HG02610 (cell line): Measurements from ENCODE around the gene KYAT1.
"Not testable (repeated sequence)": the region's sequence is repeated elsewhere in the genome, so short reads cannot be mapped to it uniquely, and the experiment has no call there.

ENCODE experiments used
- ATAC-seq: cut with Tn5 transposase; IDR thresholded peaks from one replicate; pipeline ENCODE4 v1.9.1; 2021; ENCODE audit warnings: mild to moderate bottlenecking, moderate library complexity; ENCODE audit not compliant: unreplicated experiment

KYAT1 gene

DNA sequence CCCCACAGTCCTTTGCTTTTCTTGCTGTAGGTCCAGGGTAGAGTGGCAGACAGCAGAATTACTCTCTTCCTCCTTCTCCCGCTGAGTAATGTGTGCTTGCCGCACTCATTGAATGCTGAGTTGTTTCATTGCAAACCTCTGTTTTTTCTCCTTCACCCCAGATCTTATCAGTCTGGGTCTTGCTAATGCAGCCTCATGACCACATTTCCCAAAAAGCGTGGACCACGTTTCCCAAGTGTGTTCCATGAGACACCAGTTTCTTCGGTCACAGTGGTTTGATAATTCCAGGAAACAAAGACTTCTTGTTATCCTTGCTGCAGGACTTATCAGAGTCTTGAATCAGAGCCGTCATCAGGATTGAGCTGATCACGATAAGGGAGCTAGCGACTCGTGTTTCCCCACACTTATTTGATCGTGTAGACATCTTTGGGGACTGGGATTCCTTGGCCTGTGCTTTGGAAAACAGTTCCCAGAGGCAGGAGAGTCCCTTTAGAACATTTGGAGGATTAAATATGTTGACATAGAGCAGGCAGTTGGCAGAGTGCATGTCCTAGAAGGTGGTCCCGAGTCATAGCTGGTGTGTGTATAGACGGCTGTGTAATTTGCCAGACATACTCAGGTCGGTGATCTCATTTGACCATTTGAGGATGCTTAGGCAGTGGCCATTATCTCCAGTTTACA, 4.6 kb upstream of the KYAT1 start:
- no peak for ATAC-seq

GRCh38 chr9:128885798-128886197, 4.0 kb upstream of the KYAT1 start:
- no peak for ATAC-seq

GRCh38 chr9:128885376-128885775, 3.6 kb upstream of the KYAT1 start:
- ATAC-seq, result no peak

GRCh38 chr9:128884164-128884563, 2.4 kb upstream of the KYAT1 start:
- no peak for ATAC-seq

- no peak for ATAC-seq
Measured at GRCh38 chr9:128882677-128883603, 1.2 kb upstream of the KYAT1 start.

DNA sequence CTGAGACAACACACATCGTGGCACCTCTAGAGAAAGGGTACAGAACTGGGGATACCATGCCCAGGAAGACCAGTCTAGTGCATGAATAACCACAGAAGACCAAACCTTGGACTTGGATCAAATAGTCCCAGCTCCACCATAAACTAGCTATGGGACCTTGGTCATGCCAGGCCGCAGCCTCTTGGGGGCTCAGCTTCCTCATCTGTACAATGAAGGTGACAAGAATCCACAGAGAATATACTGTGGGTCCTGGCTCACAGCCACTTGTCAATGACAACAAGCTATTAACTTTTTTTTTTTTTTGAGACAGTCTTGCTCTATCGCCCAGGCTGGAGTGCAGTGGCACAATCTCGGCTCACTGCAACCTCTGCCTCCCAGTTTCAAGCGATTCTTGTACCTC, 3.9 kb downstream of the KYAT1 start:
- ATAC-seq, result no peak

GRCh38 chr9:128870941-128871265, 10.8 kb downstream of the KYAT1 start:
- ATAC-seq, result not testable (repeated sequence)

- no peak for ATAC-seq
Measured at GRCh38 chr9:128870128-128870940, 11.4 kb downstream of the KYAT1 start.

DNA sequence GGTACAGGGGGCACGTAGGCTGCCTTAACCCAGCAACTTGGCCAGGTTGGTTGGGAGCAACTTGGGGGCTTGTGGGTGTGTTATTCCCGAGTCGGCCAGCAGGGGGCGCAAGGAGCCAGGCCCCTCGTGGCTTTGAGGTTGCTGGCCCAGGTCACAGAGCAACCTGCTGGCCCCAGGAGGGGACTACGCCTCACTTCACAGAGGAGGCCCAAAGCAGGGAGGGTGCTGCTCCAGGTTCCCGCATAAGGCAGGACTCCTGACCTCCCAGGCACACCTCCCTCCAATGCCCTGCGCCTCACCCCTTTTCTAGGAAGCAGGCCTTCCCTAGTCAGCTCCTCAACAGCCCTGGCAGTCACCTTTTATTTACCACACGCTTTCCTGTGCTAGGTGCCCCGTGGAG, 18.1 kb downstream of the KYAT1 start:
- no peak for ATAC-seq

GRCh38 chr9:128862401-128862851, 19.3 kb downstream of the KYAT1 start:
- no peak for ATAC-seq

- ATAC-seq, result no peak
Measured at GRCh38 chr9:128861501-128861900, 20.2 kb downstream of the KYAT1 start.

DNA sequence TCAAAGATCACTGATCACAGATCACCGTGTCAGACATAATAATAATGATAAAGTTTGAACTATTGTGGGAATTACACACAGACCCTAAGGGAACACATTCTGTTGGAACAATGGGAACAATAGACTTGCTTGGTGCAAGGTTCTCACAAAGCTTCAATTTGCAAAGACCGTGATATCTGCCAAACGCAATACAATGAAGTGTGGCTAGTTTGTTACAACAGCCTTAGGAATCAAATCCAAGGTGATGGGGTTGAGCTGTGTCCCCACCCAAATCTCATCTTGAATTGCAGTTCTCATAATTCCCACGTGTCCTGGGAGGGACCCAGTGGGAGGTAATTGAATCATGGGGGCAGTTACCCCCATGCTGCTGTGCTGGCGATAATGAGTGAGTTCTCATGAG, 20.8 kb downstream of the KYAT1 start:
- no peak for ATAC-seq

- ATAC-seq, result not testable (repeated sequence)
Measured at GRCh38 chr9:128858476-128858875, 23.3 kb downstream of the KYAT1 start.

- ATAC-seq, result not testable (repeated sequence)
Measured at GRCh38 chr9:128854454-128854853, 27.3 kb downstream of the KYAT1 start.

DNA sequence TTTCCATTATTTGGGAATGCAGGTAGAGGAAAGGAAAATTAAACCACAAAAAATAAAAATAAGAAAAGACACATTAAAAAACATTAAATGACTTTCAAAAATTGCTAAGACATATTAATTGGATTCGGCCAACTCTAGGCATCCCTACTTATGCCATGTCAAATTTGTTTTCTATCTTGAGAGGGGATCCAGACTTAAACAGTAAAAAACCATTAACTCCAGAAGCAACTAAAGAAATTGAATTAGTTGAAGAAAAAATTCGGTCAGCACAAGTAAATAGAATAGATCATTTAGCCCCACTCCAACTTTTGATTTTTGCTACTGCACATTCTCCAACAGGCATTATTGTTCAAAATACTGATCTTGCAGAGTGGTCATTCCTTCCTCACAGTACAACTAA, 29.1 kb downstream of the KYAT1 start:
- not testable (repeated sequence) for ATAC-seq

GRCh38 chr9:128851779-128852600, 29.8 kb downstream of the KYAT1 start:
- ATAC-seq, result not testable (repeated sequence)

DNA sequence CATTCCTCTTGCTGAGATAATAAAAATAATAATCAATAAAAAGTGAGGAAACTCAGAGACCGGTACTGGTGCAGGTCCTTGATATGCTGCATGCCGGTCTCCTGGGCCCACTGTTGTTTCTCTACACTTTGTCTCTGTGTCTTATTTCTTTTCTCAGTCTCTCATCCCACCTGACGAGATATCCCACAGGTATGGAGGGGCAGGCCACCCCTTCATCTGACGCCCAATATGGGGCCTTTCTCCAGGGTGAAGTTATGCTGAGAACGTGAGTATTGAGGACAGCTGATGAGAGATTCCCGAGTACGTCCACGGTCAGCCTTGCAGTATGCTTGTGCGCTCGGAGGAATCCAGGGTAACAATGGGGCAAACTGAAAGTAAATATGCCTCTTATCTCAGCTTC, 30.7 kb downstream of the KYAT1 start:
- ATAC-seq, result not testable (repeated sequence)

- ATAC-seq, result no peak
Measured at GRCh38 chr9:128847803-128848202, 33.9 kb downstream of the KYAT1 start.

DNA sequence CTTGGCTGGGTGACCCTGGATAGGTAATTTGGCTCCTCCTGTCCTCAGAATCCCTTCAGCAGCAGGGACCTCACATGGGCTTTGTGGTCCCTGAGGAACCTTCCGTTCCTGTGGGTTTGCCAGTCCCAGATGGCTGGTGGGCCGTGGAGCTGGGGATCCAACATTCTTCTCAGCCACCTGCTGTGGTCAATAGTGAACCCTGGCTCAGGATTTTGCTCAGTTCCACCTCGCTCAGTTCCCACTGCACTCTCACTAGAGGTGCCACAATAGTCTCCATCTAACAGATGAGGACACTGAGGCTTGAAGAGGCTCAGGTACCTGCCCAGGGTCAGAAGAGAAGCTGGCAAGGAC, 35.1 kb downstream of the KYAT1 start:
- ATAC-seq, result no peak

- no peak for ATAC-seq
Measured at GRCh38 chr9:128845186-128845931, 36.4 kb downstream of the KYAT1 start.
